ENCODE results near the gene BRD3.

DNA sequence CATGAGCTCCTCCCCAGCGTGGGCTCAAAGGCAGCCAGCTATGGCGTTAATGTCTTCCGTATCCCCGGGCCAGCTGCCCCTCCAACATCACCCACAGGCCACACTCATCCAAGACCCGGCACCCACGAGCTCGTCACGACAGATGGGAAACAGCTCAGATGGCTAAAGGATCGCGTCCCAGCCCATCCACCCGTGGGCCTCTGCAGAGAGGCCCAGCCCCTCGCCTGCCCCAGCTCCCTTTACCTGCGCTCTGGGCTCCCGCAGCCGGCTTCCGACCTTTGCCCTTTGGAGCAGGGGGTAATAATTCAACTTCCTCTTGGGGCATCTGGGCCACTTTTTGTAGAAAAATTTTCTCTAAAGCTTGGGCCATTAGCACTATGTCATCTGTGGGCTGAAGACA is 16.5 kb downstream of the BRD3 start:
- TF ChIP-seq, protein P1, sequence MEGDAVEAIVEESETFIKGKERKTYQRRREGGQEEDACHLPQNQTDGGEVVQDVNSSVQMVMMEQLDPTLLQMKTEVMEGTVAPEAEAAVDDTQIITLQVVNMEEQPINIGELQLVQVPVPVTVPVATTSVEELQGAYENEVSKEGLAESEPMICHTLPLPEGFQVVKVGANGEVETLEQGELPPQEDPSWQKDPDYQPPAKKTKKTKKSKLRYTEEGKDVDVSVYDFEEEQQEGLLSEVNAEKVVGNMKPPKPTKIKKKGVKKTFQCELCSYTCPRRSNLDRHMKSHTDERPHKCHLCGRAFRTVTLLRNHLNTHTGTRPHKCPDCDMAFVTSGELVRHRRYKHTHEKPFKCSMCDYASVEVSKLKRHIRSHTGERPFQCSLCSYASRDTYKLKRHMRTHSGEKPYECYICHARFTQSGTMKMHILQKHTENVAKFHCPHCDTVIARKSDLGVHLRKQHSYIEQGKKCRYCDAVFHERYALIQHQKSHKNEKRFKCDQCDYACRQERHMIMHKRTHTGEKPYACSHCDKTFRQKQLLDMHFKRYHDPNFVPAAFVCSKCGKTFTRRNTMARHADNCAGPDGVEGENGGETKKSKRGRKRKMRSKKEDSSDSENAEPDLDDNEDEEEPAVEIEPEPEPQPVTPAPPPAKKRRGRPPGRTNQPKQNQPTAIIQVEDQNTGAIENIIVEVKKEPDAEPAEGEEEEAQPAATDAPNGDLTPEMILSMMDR (IDR thresholded peaks at IDR 0.05; ENCODE audit: insufficient read depth, low read depth, low read length) = no peak
- TF ChIP-seq EZH2 (IDR thresholded peaks at IDR 0.05; ENCODE audit: insufficient read depth, low read length) = no peak

Measured in astrocyte (in vitro differentiated cells and primary cell).